ENCODE data around the gene NAT10. TPM values are rescaled to one million over a fixed set of nuclear protein-coding genes. Genes with fewer than 3 reads are reported as not detected.

The NAT10 gene
- total RNA-seq, 1 experiment from 2014 or later, result 91.4 TPM

DNA sequence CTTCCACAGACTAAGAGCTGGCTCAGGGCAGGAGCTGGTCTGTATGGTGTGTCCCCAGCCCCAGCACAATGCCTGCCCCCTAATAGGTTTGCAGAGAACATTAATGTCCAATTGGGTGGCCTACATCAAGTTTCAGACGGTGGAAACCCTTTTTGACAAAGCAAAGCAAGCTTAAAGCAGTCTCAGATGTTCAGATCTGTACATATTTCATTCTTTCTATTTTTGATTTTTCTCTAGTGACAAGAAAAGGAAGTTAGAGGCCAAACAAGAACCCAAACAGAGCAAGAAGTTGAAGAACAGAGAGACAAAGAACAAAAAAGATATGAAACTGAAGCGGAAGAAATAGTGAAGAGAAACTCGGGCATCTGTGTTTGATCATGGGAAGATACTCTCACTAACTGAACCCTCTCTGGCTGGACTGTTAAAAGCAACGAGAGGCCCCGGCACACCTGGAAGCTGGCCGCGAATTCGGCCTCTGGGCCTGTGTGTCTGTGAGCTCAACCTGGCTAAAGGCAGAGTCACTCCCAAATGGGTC lies 40.5 kb downstream of the NAT10 start:
- no TSS peak for BruUV-seq (replicated peaks)
- POLR2A ChIA-PET, result no interaction called here
- Histone ChIP-seq H3K27me3 (replicated peaks; ENCODE audit: control insufficient read depth, insufficient read depth, low read length) (no peaks in the 10 kb centered on the region), H3K36me3 (ENCODE audit: control insufficient read depth, insufficient read depth, low read length) (peaks cover 4% of the 10 kb centered on the region; the same call in 1 of the 2 replicates), H3K4me3 (ENCODE audit: low read depth, low read length) (no peak overlapping the region), H3K9me3 (no peaks in the 10 kb centered on the region), H3K4me1 (no peaks in the 10 kb centered on the region)
- Mint-ChIP-seq H3K36me3 (ENCODE audit: insufficient read depth, unreplicated experiment) (peaks cover 57% of the 10 kb centered on the region), H3K27ac (ENCODE audit: unreplicated experiment) (no peak overlapping the region), H3K4me3 (ENCODE audit: unreplicated experiment) (no peak overlapping the region), H3K4me1 (ENCODE audit: low read depth, unreplicated experiment) (no peaks in the 10 kb centered on the region), H3K27me3 (ENCODE audit: insufficient read depth, unreplicated experiment) (no peaks in the 10 kb centered on the region), H3K9me3 (ENCODE audit: unreplicated experiment) (no peaks in the 10 kb centered on the region)
- intact Hi-C loops (cut with micrococcal nuclease; ENCODE audit: unreplicated experiment), result no loop called here
- TF ChIP-seq, protein P1, sequence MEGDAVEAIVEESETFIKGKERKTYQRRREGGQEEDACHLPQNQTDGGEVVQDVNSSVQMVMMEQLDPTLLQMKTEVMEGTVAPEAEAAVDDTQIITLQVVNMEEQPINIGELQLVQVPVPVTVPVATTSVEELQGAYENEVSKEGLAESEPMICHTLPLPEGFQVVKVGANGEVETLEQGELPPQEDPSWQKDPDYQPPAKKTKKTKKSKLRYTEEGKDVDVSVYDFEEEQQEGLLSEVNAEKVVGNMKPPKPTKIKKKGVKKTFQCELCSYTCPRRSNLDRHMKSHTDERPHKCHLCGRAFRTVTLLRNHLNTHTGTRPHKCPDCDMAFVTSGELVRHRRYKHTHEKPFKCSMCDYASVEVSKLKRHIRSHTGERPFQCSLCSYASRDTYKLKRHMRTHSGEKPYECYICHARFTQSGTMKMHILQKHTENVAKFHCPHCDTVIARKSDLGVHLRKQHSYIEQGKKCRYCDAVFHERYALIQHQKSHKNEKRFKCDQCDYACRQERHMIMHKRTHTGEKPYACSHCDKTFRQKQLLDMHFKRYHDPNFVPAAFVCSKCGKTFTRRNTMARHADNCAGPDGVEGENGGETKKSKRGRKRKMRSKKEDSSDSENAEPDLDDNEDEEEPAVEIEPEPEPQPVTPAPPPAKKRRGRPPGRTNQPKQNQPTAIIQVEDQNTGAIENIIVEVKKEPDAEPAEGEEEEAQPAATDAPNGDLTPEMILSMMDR (IDR thresholded peaks at IDR 0.05; ENCODE audit: insufficient read depth in 1 of 2, low read depth in 1 of 2, low read length in 1 of 2, severe bottlenecking in 1 of 2, unreplicated experiment in 1 of 2), result no peak
- CTCF ChIA-PET, result no interaction called here
- DNase-seq, result no peak

DNA sequence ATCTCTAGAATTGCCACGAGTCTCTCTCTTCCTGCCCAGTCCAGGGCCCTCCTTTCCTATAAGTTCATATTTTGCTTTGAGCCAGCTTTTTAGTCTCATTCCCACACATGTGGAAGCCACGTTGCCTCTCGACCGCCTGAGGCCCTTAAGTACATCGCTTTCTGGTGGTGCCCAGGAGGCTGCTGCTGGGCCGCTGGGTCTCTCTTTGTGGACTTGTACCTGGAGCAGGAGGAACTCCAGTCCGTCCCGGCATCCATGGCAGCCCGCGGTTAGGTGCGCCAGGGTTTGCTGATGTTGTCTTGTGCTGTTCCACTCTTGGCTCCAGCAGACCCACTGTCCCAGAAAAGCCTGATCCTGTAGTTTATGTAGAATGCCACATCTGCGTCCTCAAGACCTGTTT lies 41.0 kb downstream of the NAT10 start:
- H3K9me3 Mint-ChIP-seq (ENCODE audit: unreplicated experiment), result no peaks in the 10 kb centered on the region
- TF ChIP-seq, protein P1 (IDR thresholded peaks at IDR 0.05; ENCODE audit: insufficient read depth in 1 of 2, low read depth in 1 of 2, low read length in 1 of 2, severe bottlenecking in 1 of 2, unreplicated experiment in 1 of 2), result no peak
- H3K4me1 Mint-ChIP-seq (ENCODE audit: low read depth, unreplicated experiment), result no peaks in the 10 kb centered on the region
- TSS peak; percentile 87 for BruUV-seq (replicated peaks)
- Histone ChIP-seq H3K9me3 (no peaks in the 10 kb centered on the region), H3K4me3 (ENCODE audit: low read depth, low read length) (no peak overlapping the region), H3K27me3 (replicated peaks; ENCODE audit: control insufficient read depth, insufficient read depth, low read length) (no peaks in the 10 kb centered on the region), H3K36me3 (ENCODE audit: control insufficient read depth, insufficient read depth, low read length) (peaks cover 4% of the 10 kb centered on the region; the same call in 1 of the 2 replicates), H3K4me1 (no peaks in the 10 kb centered on the region)
- POLR2A ChIA-PET, result no interaction called here
- H3K27me3 Mint-ChIP-seq (ENCODE audit: insufficient read depth, unreplicated experiment), result no peaks in the 10 kb centered on the region
- intact Hi-C loops (cut with micrococcal nuclease; ENCODE audit: unreplicated experiment), result no loop called here
- no peak for DNase-seq
- H3K36me3 Mint-ChIP-seq (ENCODE audit: insufficient read depth, unreplicated experiment), result peaks cover 54% of the 10 kb centered on the region
- CTCF ChIA-PET, result no interaction called here
- no peak overlapping the region for H3K4me3 Mint-ChIP-seq (ENCODE audit: unreplicated experiment)
- no peak overlapping the region for H3K27ac Mint-ChIP-seq (ENCODE audit: unreplicated experiment)

DNA sequence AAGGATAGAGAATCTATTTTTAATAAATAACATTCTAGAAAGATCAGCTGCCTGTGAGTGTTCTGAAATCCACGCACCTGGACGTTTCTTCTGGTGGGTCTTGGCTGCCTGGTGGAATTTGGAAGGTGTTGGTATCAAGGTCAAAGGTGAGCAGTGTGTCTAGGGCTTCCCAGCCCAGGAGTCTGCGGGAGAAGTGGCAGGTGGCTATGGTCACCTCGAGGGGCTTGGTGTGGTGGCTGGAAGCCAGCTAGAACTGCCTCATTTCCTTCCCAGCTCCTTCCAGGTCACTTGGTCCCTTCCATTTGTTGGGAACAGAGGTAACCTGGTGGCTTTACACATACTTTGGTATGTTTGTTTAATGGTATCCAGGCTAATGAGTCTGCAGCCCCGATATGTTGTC lies 41.4 kb downstream of the NAT10 start:
- no peak overlapping the region for H3K27ac Mint-ChIP-seq (ENCODE audit: unreplicated experiment)
- intact Hi-C loops (cut with micrococcal nuclease; ENCODE audit: unreplicated experiment), result no loop called here

More for the DNA sequence above, 41.4 kb downstream of the NAT10 start:
- Mint-ChIP-seq H3K9me3 (ENCODE audit: unreplicated experiment) (no peaks in the 10 kb centered on the region), H3K4me1 (ENCODE audit: low read depth, unreplicated experiment) (no peaks in the 10 kb centered on the region), H3K27me3 (ENCODE audit: insufficient read depth, unreplicated experiment) (no peaks in the 10 kb centered on the region), H3K4me3 (ENCODE audit: unreplicated experiment) (no peak overlapping the region), H3K36me3 (ENCODE audit: insufficient read depth, unreplicated experiment) (peaks cover 51% of the 10 kb centered on the region)
- H3K36me3 ChIP-seq (ENCODE audit: control insufficient read depth, insufficient read depth, low read length), result peaks cover 4% of the 10 kb centered on the region; the same call in 1 of the 2 replicates
- CTCF ChIA-PET, result no interaction called here
- no peak overlapping the region for H3K4me3 ChIP-seq (ENCODE audit: low read depth, low read length)
- DNase-seq, result no peak
- H3K27me3 ChIP-seq (replicated peaks; ENCODE audit: control insufficient read depth, insufficient read depth, low read length), result no peaks in the 10 kb centered on the region
- no TSS peak for BruUV-seq (replicated peaks)
- POLR2A ChIA-PET, result no interaction called here
- TF ChIP-seq, protein P1 (IDR thresholded peaks at IDR 0.05; ENCODE audit: insufficient read depth in 1 of 2, low read depth in 1 of 2, low read length in 1 of 2, severe bottlenecking in 1 of 2, unreplicated experiment in 1 of 2), result no peak
- H3K9me3 ChIP-seq, result no peaks in the 10 kb centered on the region
- no peaks in the 10 kb centered on the region for H3K4me1 ChIP-seq

All from Caco-2 (cell line).